Astrocyte of the hippocampus (primary cell): Measurements from ENCODE around the gene INCA1.

Source experiments
- DNase-seq: peaks from one replicate; pipeline ENCODE4 v3.0.0; 2011; ENCODE audit warnings: low read depth, low spot score

The INCA1 gene

DNA sequence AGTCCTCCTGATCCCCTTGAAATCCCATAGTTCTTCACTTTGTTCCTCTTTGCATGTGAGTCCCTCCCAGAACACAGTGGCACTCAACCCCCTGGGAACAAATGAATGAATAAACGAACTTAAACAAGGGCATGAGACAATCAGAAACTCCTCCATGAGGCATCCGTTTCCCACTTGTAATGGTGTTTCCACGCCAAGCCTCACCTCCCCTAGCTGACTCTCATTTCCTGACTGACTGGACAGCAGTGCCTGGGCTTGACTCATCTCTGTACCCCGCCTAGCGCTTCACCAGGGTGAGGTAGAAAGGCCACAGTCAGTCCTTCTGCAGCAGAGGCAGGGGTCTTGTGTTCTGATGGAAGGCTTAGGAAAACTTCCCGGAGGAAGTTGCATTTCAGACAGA, 14.6 kb upstream of the INCA1 start:
- no peak for DNase-seq

GRCh38 chr17:5003214-5003867, 6.0 kb upstream of the INCA1 start:
- DNase-seq, result no peak

DNA sequence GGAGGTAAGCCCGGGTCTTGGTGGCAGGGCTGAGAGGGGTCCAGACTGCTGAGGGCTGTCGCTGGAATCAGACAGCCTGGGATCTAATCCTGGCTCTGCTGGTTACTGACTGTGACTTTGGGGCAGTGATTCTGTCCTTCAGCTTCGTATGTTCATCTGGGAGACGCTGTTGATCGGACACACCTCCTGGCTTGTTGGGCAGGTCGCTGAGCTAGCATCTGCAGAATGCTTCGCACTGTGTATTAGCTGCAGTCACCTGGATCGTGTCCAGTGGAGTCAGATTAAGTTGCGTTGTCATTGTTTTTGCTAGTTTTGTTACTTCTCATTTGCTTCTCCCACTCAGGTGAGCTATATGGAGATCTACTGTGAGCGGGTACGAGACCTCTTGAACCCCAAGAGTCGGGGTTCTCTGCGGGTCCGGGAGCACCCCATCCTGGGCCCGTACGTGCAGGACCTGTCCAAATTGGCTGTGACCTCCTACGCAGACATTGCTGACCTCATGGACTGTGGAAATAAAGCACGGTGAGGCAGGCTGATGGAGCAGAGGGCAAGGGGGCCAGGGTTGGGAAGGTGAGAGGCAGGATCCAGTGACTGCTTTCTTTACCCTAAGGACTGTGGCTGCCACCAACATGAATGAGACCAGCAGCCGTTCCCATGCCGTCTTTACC, 4.9 kb upstream of the INCA1 start:
- DNase-seq, result no peak

DNA sequence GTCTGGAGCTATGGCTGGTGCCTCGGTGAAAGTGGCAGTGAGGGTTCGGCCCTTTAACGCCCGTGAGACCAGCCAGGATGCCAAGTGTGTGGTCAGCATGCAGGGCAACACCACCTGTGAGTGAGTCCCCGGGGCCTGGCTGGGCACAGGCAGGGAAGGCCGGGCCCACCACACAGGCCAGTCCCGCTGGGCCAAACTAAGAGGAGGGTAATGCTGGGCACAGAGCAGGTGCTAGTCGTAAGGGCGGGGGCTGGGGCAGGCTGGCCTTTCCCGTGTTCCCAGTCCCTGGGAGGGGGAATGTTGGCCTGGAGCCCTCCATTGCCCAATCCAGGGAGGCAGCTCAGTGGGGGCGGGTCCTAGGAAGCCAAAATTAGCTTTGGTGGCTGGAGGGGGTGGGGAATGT, 2.9 kb upstream of the INCA1 start:
- DNase-seq, result peak; percentile 36

GRCh38 chr17:4999430-5000093, 2.2 kb upstream of the INCA1 start:
- DNase-seq, result no peak

GRCh38 chr17:4998732-4999429, 1.6 kb upstream of the INCA1 start:
- no peak for DNase-seq

- DNase-seq, result peak; percentile 20
Observed at GRCh38 chr17:4998027-4998731, 857 bp upstream of the INCA1 start.

DNA sequence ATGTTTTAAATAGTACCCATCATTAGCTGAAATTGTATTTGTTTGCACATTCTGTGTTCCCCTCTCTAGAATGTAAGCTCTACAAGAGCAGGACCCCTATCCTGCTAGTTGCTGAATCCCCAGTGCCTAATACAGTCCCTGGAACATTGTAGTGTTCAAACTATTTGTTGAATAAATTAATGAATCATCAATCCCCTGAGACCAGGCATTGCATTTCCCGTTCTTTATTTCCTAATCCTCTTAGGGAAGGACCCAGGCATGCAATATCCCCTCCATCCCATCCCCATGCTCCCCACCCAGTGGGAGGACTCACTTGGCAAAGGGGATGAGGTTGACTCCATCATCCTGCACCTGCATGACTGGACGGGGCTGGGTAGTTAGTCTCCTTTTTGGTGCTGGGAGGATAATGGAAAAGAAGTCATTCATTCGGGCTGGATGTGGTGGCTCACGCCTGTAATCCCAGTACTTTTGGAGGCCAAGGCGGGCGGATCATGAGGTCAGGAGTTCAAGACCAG, 3.2 kb downstream of the INCA1 start:
- DNase-seq, result no peak

DNA sequence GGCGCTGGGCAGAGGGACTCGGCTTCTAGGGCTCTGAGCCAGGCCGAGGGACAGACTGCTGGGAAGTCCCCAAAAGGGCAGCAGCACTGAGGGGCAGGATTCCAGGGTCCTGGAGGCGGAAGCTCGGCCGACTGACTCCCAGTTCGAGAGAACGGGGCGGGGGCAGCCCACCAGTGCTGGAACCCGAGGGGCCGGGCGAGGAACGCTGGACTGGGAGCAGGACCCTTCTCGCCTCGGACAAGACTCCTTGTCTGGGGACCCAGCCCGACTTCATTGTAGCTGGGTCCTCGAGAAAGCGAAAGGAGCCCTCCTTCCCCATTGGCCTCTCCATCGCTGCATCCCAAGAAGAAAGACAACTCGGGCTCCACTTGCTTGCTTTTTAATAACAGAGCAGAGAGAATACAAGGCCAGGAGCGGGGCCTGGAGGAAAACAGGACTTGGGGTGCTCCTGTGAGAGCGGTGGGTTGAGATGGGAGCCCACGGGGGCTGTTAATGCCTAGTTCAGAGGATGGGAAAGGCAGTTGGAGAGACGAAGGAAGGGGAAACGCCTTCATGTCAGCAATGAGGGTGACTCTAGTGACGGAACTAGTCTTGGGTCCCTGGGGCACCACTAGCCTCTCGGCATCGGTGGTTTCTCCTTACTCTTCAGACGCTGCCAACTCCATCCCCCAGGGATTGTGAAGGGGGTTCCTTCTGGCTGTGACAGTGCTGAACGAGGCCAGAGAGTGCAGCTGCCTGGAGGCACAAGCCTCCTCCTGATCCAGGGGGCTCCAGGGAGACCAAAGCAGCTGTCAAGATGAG, 9.4 kb downstream of the INCA1 start:
- DNase-seq, result peak; percentile 21

- peak; percentile 87 for DNase-seq
Observed at GRCh38 chr17:4986951-4987766, 10.2 kb downstream of the INCA1 start, which contains the start of gene CAMTA2. TSS of gene CAMTA2 (minus strand) at chr17:4987675. CDS start at chr17:4986222, 1,453 bp downstream.

DNA sequence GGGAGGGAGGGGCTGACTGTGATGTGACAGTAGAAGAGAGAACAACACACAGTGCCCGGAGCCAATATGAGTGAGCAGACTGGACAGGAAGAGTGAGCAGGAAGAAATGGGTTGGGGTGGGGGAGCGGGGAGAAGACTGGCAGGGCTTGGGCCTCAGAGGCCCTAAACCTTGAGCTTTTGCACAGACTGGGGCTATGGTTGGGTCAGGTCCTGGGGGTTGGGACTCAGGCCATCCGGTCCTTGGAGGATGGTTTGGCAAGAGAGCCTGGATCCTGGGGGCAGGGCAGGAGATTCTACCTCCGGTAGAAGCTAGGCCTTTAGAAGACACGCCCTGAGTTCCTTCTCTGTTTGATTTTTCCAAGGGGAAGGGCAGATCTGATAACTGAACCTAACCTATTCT, 10.9 kb downstream of the INCA1 start:
- no peak for DNase-seq

GRCh38 chr17:4982305-4982704, 15.0 kb downstream of the INCA1 start:
- no peak for DNase-seq

DNA sequence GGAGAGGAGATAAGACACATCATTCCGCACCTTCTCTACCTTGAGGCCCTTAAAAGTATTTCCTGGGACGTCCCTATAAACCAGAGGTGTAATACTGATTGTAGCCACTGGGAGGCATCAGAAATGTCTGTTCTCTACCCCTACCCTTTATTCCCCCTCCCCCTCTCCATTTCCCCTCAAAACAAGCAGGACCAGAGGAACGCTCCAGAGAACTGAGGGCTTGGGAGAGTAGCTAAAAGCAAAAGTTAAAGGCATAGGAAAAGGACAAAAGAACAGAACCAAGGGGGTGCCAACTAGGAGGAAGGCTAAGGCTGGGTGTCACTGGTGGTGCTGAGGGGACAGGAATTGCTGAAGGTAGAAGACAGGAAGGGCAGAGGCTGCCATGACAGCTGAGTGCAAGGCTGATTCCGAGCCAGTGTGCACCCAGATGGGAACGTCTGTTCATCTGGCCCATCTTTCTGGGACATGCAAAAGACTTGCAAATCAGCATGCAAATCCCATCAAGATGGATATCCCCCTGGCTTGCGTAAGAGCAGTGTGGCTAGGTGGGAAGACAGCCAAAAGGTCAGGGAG, 16.6 kb downstream of the INCA1 start:
- peak; percentile 78 for DNase-seq

- no peak for DNase-seq
Observed at GRCh38 chr17:4978726-4979125, 18.6 kb downstream of the INCA1 start.

- DNase-seq, result no peak
Observed at GRCh38 chr17:4974115-4974670, 23.1 kb downstream of the INCA1 start.

- no peak for DNase-seq
Observed at GRCh38 chr17:4973256-4974114, 23.8 kb downstream of the INCA1 start.

GRCh38 chr17:4972752-4973151, 24.6 kb downstream of the INCA1 start:
- no peak for DNase-seq

DNA sequence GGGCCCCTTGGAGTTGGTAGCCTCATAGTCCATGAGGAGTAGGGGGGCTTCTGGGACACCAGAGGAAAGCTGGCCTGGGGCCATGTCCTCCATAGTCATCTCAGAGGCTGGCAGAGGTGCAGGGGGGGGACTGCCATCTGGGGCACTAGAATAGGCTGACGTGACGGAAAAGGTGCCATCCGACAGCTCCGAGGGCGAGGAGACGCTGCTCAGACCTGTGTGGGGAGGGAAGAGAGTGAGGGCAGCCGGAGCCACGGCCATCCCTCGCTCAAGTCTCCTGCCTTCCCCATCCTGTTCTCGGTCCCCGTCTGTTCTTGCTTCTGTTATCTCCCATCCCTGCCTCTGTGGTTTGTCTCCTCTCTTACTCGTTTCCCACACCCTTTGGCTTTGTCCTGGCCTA, 25.0 kb downstream of the INCA1 start:
- DNase-seq, result no peak
